Skeletal muscle tissue (tissue), 4 donors: ENCODE results near the gene PIGN. TPM values are rescaled to one million over a fixed set of nuclear protein-coding genes. Genes with fewer than 3 reads are reported as not detected.

ENCODE experiments used
- H3K27ac ChIP-seq: one replicate; pipeline ENCODE4 v1.7.0; 2013; ENCODE audit warnings: mild to moderate bottlenecking, low read depth, low read length, inconsistent platforms
- H3K27me3 ChIP-seq, 3 donors: one replicate each; pipeline ENCODE4 v1.7.0; 2013; ENCODE audit warnings: low read length in 3 of 3; ENCODE audit not compliant: control insufficient read depth in 3 of 3, insufficient read depth in 3 of 3
- H3K36me3 ChIP-seq, 3 donors: one replicate each; pipeline ENCODE4 v1.7.0; 2013; ENCODE audit warnings: low read length in 3 of 3; ENCODE audit not compliant: control insufficient read depth in 3 of 3, insufficient read depth in 3 of 3
- H3K4me1 ChIP-seq, 3 donors: one replicate each; pipeline ENCODE4 v1.7.0; 2013; ENCODE audit warnings: low read length in 3 of 3, mild to moderate bottlenecking in 3 of 3; ENCODE audit not compliant: control insufficient read depth in 3 of 3, insufficient read depth in 3 of 3
- H3K4me3 ChIP-seq, 3 donors: one replicate each; pipeline ENCODE4 v1.7.0; 2013; ENCODE audit warnings: low read length in 3 of 3
- H3K9ac ChIP-seq, 3 donors: one replicate each; pipeline ENCODE4 v1.7.0; 2013; ENCODE audit warnings: low read length in 3 of 3, mild to moderate bottlenecking in 3 of 3, moderate library complexity in 2 of 3, low read depth in 1 of 3
- H3K9me3 ChIP-seq, 3 donors: one replicate each; pipeline ENCODE4 v1.7.0; 2013; ENCODE audit warnings: low read length in 3 of 3; ENCODE audit not compliant: control insufficient read depth in 3 of 3
- total RNA-seq: library from RNA; depleted of rRNA; stranded (reverse); fragments of >200 nt; gene quantifications from one replicate; pipeline ENCODE4 v1.2.3, GENCODE V29; 2014
- donor health status: Osteomylitis.

The PIGN gene
- total RNA-seq, 1 donor from 2014 or later = 48.0 TPM

- Histone ChIP-seq H3K27ac (no peak overlapping the region), H3K9me3 (no peaks in the 10 kb centered on the region), H3K4me1 (no peaks in the 10 kb centered on the region), H3K27me3 (no peaks in the 10 kb centered on the region), H3K36me3 (peaks cover 8 to 18% (median 12%) of the 10 kb centered on the region in 3 donors), H3K9ac (no peak overlapping the region), H3K4me3 (no peak overlapping the region)
Observed at GRCh38 chr18:62097698-62098097, 89.2 kb downstream of the PIGN start.

GRCh38 chr18:62091487-62092120, 95.3 kb downstream of the PIGN start:
- Histone ChIP-seq H3K4me3 (no peak overlapping the region), H3K9me3 (no peaks in the 10 kb centered on the region), H3K27me3 (no peaks in the 10 kb centered on the region), H3K36me3 (peaks cover 0 to 15% (median 8%) of the 10 kb centered on the region in 3 donors), H3K27ac (no peak overlapping the region), H3K4me1 (no peaks in the 10 kb centered on the region), H3K9ac (no peak overlapping the region)

GRCh38 chr18:62089174-62089573, 97.7 kb downstream of the PIGN start:
- H3K27me3 ChIP-seq = no peaks in the 10 kb centered on the region
- H3K9ac ChIP-seq = no peak overlapping the region
- H3K4me3 ChIP-seq = no peak overlapping the region
- H3K36me3 ChIP-seq = peaks cover 0 to 15% (median 11%) of the 10 kb centered on the region in 3 donors
- no peak overlapping the region for H3K27ac ChIP-seq
- H3K9me3 ChIP-seq = no peaks in the 10 kb centered on the region
- no peaks in the 10 kb centered on the region for H3K4me1 ChIP-seq

DNA sequence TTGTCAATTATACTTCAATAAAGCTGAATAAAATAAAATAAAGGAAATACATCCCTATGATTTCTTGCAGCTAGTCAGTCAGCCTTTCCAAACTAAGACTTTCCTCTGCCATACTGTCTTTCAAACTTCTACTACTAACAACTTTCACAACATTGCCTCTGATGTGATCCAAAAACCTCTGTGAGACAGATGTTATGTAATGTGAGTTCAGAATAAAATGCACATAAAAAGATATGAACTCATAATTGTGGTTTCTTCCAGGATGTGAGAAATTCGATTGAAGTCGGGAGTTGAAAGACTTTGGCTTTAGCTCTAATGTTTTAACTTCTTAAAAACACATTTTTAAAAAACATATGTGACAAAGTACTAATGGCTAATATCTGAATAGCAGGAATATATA, 98.7 kb downstream of the PIGN start:
- H3K9me3 ChIP-seq = no peaks in the 10 kb centered on the region
- H3K36me3 ChIP-seq = peaks cover 0 to 15% (median 11%) of the 10 kb centered on the region in 3 donors

GRCh38 chr18:62085756-62086155, 101.1 kb downstream of the PIGN start:
- H3K4me3 ChIP-seq = no peak overlapping the region
- no peaks in the 10 kb centered on the region for H3K4me1 ChIP-seq
- H3K27me3 ChIP-seq = no peaks in the 10 kb centered on the region
- H3K9me3 ChIP-seq = no peaks in the 10 kb centered on the region
- peaks cover 0 to 15% (median 11%) of the 10 kb centered on the region in 3 donors for H3K36me3 ChIP-seq
- H3K27ac ChIP-seq = no peak overlapping the region
- no peak overlapping the region for H3K9ac ChIP-seq

More for the DNA sequence above, 98.7 kb downstream of the PIGN start:
- Histone ChIP-seq H3K9ac (no peak overlapping the region), H3K4me1 (no peaks in the 10 kb centered on the region), H3K4me3 (no peak overlapping the region), H3K27ac (no peak overlapping the region), H3K27me3 (no peaks in the 10 kb centered on the region)

- Histone ChIP-seq H3K27me3 (no peaks in the 10 kb centered on the region), H3K9ac (no peak overlapping the region), H3K27ac (no peak overlapping the region), H3K36me3 (peaks cover 0 to 3% (median 1%) of the 10 kb centered on the region in 3 donors), H3K4me1 (no peaks in the 10 kb centered on the region), H3K9me3 (no peaks in the 10 kb centered on the region), H3K4me3 (no peak overlapping the region)
Observed at GRCh38 chr18:62081761-62082294, 105.0 kb downstream of the PIGN start.

DNA sequence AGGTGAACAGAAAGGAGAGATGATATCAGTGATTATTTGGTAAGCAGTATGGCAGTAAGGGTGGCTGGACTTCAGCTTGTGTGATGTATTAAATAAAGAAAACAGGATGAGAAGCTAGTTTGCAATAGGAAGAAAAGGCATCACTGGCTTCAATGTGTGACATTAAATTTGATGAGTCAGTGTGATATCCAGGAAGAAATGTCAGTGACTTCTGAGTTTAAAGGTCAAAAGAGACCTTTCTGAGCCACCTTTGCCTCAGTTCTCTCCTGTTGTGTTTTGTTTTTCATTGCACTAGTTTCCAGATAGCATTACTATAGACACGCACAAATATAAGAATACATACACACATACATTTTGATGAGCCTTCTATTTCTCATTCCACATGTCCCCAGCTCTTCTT, 105.6 kb downstream of the PIGN start:
- H3K4me3 ChIP-seq = no peak overlapping the region
- peaks cover 0 to 3% (median 0%) of the 10 kb centered on the region in 3 donors for H3K36me3 ChIP-seq
- H3K4me1 ChIP-seq = no peaks in the 10 kb centered on the region
- no peak overlapping the region for H3K9ac ChIP-seq
- H3K27ac ChIP-seq = no peak overlapping the region
- H3K9me3 ChIP-seq = no peaks in the 10 kb centered on the region
- no peaks in the 10 kb centered on the region for H3K27me3 ChIP-seq

DNA sequence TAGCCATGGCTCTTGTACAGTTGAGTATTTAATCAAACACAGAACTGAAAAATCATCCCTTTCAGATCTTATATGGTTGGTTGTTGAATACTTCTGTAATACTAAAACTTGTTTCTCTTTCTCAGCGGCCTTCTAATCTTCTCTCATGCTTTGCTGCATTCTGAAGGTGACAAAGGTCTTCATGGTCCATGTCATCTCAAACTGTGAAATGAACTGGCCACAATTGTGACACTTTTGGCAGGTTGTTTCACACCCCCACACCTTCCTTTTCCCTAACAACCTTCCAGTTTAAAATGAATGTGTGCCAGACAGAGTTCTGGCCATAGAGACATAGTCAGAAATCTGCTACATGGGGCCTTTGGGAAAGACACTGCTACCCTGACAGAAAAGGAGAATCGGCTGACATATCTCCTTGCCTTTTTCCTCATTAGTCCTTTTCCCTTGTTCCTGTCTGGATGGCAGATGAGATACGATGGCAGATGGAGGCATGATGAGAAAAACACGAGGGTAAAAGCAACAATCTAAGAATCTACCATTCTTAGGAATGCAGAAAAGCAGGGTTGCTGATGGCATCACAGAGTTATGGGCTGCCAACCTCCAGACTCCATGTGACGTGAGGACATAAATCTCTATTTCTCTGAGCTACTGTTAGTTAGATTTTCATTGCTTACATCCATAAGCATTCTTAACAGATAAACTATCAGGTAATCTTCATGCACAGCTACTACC, 106.5 kb downstream of the PIGN start:
- Histone ChIP-seq H3K9ac (no peak overlapping the region), H3K27me3 (no peaks in the 10 kb centered on the region), H3K9me3 (no peaks in the 10 kb centered on the region), H3K27ac (no peak overlapping the region), H3K36me3 (peaks cover 0 to 3% (median 0%) of the 10 kb centered on the region in 3 donors), H3K4me3 (no peak overlapping the region), H3K4me1 (no peaks in the 10 kb centered on the region)

DNA sequence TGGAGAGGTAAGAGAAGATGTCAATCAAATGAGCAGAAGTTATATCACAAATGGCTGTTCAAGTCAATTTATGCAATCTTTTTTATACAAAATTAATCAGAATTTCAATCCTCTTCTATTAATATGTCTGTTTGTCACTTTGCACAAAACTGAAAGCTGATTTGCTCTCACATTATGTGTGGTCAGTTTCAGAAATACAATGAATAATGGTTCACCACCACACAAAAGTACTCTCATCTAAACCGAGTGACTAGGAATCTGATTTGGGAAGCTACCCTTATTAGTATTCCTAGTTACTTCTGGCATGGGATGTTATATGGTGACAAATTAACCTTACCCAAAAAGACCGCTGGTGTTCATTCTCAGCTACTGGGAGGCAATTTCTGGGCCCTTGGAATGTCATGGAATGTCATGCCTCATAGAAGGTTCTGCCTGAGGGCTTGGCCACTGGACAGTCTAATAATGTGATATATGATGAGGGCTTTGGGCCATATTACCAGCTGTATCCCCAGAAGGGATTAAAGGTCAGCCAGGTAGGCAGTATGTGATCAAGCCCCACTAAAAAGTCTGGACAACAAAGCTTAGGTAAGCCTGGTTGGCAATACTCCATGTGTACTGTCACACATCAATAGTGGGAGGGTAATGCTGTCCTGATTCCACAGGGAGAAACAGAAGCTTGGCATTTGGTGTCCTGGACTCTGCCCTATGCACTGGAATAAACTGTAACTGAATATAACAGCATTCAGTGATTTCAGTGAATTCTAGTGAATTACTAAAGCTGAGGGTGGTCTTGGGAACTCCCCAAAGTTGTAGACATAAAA, 113.2 kb downstream of the PIGN start:
- H3K4me1 ChIP-seq = no peaks in the 10 kb centered on the region
- H3K9me3 ChIP-seq = no peaks in the 10 kb centered on the region
- no peak overlapping the region for H3K4me3 ChIP-seq
- H3K27me3 ChIP-seq = no peaks in the 10 kb centered on the region
- H3K9ac ChIP-seq = no peak overlapping the region
- H3K36me3 ChIP-seq = peaks cover 4 to 11% (median 4%) of the 10 kb centered on the region in 3 donors
- no peak overlapping the region for H3K27ac ChIP-seq
